Measurements from ENCODE around the gene APLF.
"Not testable (repeated sequence)": the region's sequence is repeated elsewhere in the genome, so short reads cannot be mapped to it uniquely, and the experiment has no call there.

The APLF gene

DNA sequence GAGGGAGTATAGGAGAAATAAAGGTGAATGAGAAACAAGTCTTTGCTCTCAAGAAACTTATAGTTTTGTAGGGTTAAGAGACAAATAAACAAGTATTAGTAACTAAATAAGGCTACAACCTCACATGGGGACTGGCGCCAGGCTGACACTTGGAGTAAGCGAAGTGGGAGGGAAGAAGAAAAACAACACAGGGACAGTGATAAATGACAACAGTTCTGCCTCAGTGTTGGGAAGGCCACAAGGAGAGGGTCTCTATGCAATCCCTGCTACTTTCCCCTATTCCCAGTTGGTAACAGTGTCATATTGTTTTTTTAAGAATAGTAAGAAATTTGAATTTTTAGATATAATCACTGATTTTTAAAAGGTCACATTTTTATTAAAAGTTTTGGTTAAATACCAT is 4.0 kb downstream of the APLF start:
- H3K27ac ChIP-seq: no peak overlapping the region
- no peak for DNase-seq (ENCODE audit: low read depth, low spot score)

DNA sequence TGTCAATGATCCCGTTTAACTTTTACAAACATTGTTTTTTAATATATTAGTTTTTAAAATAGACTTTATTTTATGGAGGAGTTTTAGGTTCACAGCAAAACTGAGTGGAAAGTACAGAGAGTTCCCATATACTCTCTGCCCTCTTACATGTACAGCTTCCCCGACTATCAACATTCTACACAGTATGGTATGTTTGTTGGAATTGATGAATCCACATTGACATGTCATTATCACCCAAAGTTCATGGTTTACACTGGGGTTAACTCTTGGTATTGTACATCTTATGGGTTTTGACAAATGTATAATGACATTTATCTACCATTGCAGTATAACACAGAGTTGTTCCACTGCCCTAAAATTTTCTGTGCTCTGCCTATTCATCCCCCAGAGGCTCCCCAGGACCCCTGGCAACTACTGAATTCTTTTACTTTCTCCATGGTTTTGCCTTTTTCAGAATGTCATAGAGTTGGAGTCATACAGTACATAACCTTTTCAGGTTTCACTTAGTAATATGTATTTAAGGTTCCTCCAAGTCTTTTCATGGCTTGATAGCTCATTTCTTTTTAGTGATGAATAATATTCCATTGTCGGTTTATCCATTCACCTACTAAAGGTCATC is 5.5 kb downstream of the APLF start:
- DNase-seq (ENCODE audit: low read depth, low spot score): no peak
- H3K27ac ChIP-seq: no peak overlapping the region

- peak; percentile 27 for DNase-seq (ENCODE audit: low read depth, low spot score)
- H3K27ac ChIP-seq: no peak overlapping the region
Measured at GRCh38 chr2:68475110-68475509, 7.7 kb downstream of the APLF start.

DNA sequence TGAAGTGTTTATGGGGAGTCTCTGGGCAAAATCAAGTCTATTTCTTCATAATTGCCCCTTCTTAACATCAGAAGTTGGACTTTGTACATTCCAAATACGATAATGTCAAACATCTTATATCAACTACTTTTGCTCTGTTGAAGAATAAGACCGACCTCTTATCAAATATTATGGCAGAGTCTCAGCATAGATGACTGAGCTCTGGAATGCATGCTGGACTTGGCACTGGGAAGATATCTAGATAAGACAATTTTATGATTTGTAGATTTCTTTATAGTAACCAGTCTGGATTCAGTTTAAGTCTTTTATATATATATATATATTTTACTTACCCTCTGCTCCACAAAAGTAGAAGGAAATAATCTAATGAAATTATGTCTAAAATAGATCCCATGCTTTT is 8.2 kb downstream of the APLF start:
- DNase-seq (ENCODE audit: low read depth, low spot score): no peak
- no peak overlapping the region for H3K27ac ChIP-seq

GRCh38 chr2:68476454-68476853 is 9.1 kb downstream of the APLF start:
- H3K27ac ChIP-seq: no peak overlapping the region
- DNase-seq (ENCODE audit: low read depth, low spot score): no peak

DNA sequence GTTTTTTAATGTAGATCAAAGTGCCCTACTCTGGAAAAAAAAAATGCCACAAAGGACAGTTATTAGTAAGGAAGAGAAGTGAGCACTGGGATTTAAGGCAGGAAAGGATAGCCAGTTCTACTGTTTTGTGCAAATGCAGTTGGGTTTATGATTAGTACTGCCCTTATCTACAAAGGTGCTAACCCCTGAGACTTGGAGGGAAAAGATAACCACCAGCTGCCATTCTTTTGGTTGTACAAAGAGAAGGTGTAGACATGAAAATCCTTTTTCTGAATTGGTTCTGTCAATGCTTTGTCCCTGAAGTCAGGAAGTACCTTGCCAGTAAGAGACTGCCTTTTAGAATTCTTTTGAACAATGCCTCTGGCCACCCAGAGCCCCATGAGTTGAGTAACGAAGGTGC is 11.3 kb downstream of the APLF start:
- no peak for DNase-seq (ENCODE audit: low read depth, low spot score)
- no peak overlapping the region for H3K27ac ChIP-seq

DNA sequence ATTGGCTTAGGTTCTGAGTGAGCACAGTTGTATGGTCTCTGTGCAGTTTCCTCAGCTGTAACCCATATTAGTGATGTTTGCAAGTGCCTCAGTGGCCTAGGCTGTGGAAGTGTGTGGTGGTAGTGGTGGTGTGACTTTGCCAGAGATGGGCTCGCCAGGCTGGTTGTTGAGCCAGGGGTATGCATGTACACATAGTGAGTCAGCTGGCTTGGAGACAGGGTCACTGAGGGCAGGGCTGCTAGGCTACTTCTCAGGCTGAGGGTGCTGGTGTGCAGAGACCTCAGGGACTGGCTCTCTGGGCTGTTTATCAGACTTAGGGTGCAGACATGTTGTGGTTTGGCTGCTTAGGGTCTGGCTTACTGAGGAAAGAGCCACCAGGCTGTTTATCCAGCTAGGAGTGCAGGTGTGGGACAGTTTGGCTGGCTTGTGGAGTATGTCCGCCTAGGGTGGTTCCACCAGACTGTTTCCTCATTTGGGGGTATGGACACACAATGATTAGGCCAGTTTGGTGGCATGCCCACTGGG is 15.0 kb downstream of the APLF start:
- no peak for DNase-seq (ENCODE audit: low read depth, low spot score)

DNA sequence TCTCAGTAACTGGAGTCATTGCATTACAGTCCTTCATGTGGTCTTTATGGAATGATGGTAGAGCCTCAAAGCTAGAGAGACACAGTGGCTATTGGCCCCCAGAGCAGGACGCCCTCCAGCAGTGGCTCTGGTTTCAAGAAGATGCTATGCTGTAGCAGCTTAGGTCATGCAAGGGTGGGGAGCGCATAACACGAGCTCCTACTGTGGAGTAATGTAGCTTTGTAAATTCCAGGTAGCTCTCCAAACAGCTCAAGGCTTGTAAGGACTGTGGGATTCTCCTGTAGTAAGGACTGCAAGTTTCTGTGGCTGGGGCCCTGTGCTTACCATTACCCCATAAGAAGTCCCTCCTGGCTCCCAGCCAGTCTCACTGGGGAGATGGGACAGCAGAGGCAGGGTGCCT is 15.6 kb downstream of the APLF start:
- no peak for DNase-seq (ENCODE audit: low read depth, low spot score)
- no peak overlapping the region for H3K27ac ChIP-seq

More for the DNA sequence above, 15.0 kb downstream of the APLF start:
- no peak overlapping the region for H3K27ac ChIP-seq

DNA sequence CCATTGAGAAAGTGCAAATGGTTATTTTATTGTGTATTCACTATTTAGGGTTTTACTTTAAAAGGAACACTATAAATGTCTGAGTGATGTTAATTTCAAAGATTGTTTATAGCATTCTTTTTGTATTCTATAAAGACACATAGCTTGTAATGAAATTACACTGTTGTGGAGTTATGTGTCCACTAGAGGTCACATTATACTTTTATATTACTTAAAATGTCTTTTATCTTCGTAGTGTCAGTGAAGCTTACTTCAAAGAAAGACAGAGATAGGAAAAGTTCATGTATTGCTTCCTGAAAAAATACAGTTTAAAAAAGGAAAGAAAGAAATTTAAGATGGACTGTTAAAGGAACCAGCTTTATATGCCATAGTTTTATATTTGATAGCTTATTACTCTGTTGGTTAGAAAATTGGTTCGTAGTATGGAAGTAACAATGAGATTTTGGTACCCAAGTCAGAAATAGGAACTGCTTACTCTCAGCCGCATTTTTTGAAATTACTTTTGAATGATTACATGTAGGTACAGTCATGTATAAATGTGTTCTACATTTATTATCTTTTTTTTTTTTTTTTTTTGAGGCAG is 20.5 kb downstream of the APLF start:
- no peak overlapping the region for H3K27ac ChIP-seq
- no peak for DNase-seq (ENCODE audit: low read depth, low spot score)

DNA sequence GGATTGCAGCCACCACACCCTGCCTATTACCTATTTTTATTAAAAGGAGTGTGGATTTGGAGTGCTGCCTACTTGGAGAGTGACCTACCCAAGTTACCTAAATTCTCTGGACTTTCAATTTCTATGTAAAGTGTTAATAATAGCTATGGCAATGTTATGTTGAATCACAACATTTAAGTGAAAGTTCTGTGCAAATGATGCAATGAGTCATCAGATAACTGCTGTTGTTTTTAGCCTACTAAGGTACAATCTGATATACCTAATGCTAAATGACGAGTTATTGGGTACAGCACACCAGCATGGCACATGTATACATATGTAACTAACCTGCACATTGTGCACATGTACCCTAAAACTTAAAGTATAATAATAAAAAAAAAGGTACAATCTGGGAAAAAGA is 21.2 kb downstream of the APLF start:
- DNase-seq (ENCODE audit: low read depth, low spot score); H3K27ac ChIP-seq: not testable (repeated sequence)

- no peak for DNase-seq (ENCODE audit: low read depth, low spot score)
- no peak overlapping the region for H3K27ac ChIP-seq
Measured at GRCh38 chr2:68489282-68489681, 21.9 kb downstream of the APLF start.

DNA sequence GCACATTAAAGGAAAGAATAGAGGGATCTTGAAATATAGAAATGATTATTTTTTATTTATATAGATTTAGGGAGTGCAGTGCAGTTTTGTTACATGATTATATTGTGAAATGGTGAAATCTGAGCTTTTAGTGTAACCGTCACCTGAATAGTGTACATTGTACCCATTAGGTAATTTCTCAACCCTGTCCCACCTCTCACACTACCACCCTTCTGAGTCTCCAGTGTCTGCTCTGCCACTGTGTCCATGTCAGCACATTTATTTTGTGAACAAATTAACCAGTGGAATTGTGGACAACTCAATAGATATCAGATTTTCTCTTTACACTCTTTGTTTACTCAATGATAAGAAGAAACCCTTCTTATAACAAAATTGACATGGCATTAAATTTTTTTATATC is 24.2 kb downstream of the APLF start:
- H3K27ac ChIP-seq: no peak overlapping the region
- DNase-seq (ENCODE audit: low read depth, low spot score): no peak

DNA sequence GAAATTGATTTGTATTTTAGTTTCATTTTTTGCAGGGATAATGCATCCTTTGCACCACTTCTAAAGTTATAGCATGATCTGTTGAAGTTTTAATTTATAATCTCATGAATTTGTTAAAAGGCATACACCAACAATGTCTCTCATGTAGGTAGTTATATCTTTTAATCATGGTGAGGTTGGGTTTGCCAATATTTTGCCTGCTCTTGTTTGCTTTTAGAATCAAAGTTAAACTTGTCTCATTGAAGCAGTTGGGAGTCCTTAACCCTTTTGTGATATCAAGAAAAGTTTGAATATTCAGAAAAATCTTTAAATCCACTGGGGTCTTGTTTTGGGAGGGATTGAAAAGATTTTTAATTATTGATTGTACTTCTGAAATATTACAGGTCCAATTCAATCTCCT is 31.7 kb downstream of the APLF start:
- no peak for DNase-seq (ENCODE audit: low read depth, low spot score)
- H3K27ac ChIP-seq: no peak overlapping the region

- H3K27ac ChIP-seq: no peak overlapping the region
- no peak for DNase-seq (ENCODE audit: low read depth, low spot score)
Measured at GRCh38 chr2:68500649-68501048, 33.3 kb downstream of the APLF start.

DNA sequence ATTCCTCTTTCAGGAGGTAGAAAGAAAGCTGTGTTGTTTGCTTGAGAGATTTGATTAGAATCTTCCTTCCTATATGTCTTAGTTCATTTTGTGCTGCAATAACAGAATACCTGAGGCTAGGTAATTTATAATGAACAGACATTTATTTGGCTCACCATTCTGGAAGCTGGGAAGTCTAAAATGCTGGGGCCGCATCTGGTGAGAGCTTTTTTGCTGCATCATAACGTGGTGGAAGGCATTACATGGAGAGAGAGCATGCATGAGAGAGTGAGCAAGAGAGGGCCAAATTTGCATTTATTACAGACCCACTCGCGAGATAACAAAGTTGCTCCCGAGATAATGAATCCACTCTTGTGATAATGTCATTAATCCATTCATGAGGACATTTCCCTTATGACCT is 34.4 kb downstream of the APLF start:
- DNase-seq (ENCODE audit: low read depth, low spot score): no peak
- no peak overlapping the region for H3K27ac ChIP-seq

- no peak for DNase-seq (ENCODE audit: low read depth, low spot score)
- no peak overlapping the region for H3K27ac ChIP-seq
Measured at GRCh38 chr2:68505603-68506159, 38.3 kb downstream of the APLF start.

GRCh38 chr2:68506170-68506569 is 38.8 kb downstream of the APLF start:
- no peak for DNase-seq (ENCODE audit: low read depth, low spot score)
- H3K27ac ChIP-seq: no peak overlapping the region

DNA sequence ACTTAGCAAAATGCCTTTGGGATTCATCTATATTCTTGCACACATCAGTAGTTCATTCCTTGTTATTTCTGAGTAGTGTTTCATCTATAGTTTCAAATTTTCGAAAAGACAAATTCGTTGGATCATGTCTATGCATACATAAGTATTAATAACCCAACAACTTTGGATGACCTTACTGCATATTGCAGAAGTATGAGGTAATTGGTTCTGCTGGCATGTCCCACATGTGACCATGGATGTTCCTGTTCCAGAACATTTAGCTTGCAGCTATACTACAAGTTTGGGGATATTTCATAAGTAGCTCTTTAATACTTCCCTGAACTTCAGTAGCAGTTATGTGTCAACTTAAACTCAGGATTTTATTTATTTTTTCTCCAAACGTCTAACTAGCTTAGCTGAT is 44.9 kb downstream of the APLF start:
- no peak overlapping the region for H3K27ac ChIP-seq
- no peak for DNase-seq (ENCODE audit: low read depth, low spot score)

DNA sequence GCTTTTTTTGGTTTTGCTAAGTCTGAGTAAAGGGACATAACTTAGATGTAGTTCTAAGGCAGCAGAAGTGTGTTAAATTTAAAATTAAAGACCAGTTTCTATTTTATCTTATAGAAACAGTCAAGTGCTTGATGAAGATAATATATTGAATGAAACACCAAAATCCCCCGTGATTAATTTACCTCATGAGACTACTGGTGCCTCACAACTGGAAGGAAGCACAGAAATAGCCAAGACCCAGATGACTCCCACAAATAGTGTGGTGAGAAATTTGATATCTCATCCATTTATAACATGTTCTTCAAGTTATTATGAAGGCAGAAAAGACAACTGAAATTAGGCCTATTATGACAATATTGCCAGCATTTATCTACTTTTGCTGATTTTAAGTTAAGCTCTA is 45.6 kb downstream of the APLF start:
- H3K27ac ChIP-seq: no peak overlapping the region
- no peak for DNase-seq (ENCODE audit: low read depth, low spot score)

DNA sequence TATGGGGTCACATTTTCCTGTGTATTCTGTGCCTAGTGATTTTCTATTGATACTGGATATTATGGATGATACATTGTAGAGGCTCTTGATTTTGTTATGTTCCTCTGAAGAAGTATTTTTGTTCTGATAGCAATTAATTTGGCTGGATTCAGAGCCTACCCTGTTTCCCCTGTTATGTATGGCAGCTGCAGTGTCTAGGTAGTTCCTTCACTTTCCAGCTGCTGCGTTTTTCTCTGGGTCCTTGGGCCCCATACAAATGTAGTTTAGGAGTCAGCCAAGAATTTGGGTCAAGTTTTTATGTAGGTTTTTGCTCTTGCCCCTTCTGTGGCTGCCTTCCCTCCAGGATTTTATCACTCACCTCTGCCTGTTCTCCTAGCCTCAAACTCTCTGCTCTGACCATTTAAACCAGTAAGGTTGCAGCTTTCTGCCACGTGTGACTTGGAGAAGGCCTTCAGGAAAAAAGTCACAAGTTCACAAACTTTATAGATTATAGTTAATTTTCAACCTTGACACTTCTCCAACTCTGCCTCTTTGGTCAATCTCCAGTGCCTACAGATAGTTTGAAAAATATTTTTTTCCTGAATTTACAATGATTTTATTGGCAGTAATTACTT is 47.0 kb downstream of the APLF start:
- H3K27ac ChIP-seq: no peak overlapping the region
- no peak for DNase-seq (ENCODE audit: low read depth, low spot score)

Measured in epithelial cell of prostate (primary cell).